NCI-H524 treated with DMSO at 0.1 percent for 48 hours (cell line): ENCODE data around the gene ANKRD31.
"Not testable (repeated sequence)": the region's sequence is repeated elsewhere in the genome, so short reads cannot be mapped to it uniquely, and the experiment has no call there.

Experiments used
- DNase-seq: peaks from one replicate; lab custom pipeline; 2025; lab: John Stamatoyannopoulos, UW

ANKRD31 gene

GRCh38 chr5:75220787-75221186, 15.9 kb downstream of the ANKRD31 start:
- DNase-seq, result not testable (repeated sequence)

- no peak for DNase-seq
These were observed 21.8 kb downstream of the ANKRD31 start for GRCh38 chr5:75214928-75215327.

- DNase-seq, result no peak
These were observed 22.3 kb downstream of the ANKRD31 start for GRCh38 chr5:75214409-75214808.

- no peak for DNase-seq
These were observed 33.1 kb downstream of the ANKRD31 start for GRCh38 chr5:75203604-75204003.

GRCh38 chr5:75202935-75203334, 33.7 kb downstream of the ANKRD31 start:
- DNase-seq, result no peak

- no peak for DNase-seq
These were observed 35.9 kb downstream of the ANKRD31 start for GRCh38 chr5:75200776-75201175.

- no peak for DNase-seq
These were observed 36.7 kb downstream of the ANKRD31 start for GRCh38 chr5:75199946-75200345.

- no peak for DNase-seq
These were observed 37.6 kb downstream of the ANKRD31 start for GRCh38 chr5:75199071-75199470.

GRCh38 chr5:75197745-75198144, 38.9 kb downstream of the ANKRD31 start:
- DNase-seq, result no peak

GRCh38 chr5:75192804-75193203, 43.9 kb downstream of the ANKRD31 start:
- DNase-seq, result no peak

- DNase-seq, result no peak
These were observed 44.4 kb downstream of the ANKRD31 start for GRCh38 chr5:75192264-75192663.

GRCh38 chr5:75190227-75190626, 46.5 kb downstream of the ANKRD31 start:
- no peak for DNase-seq

- no peak for DNase-seq
These were observed 47.3 kb downstream of the ANKRD31 start for GRCh38 chr5:75189353-75189752.

- no peak for DNase-seq
These were observed 50.9 kb downstream of the ANKRD31 start for GRCh38 chr5:75185763-75186162.

- DNase-seq, result not testable (repeated sequence)
These were observed 60.7 kb downstream of the ANKRD31 start for GRCh38 chr5:75176009-75176408.

GRCh38 chr5:75174872-75175271, 61.8 kb downstream of the ANKRD31 start:
- DNase-seq, result not testable (repeated sequence)

GRCh38 chr5:75169516-75169915, 67.2 kb downstream of the ANKRD31 start:
- no peak for DNase-seq

GRCh38 chr5:75168026-75168735, 68.5 kb downstream of the ANKRD31 start:
- DNase-seq, result no peak

- no peak for DNase-seq
These were observed 69.3 kb downstream of the ANKRD31 start for GRCh38 chr5:75167345-75167744.

GRCh38 chr5:75161508-75161907, 75.2 kb downstream of the ANKRD31 start:
- not testable (repeated sequence) for DNase-seq

- DNase-seq, result no peak
These were observed 80.1 kb downstream of the ANKRD31 start for GRCh38 chr5:75156585-75156984.

GRCh38 chr5:75152860-75153259, 83.8 kb downstream of the ANKRD31 start:
- no peak for DNase-seq

- no peak for DNase-seq
These were observed 88.6 kb downstream of the ANKRD31 start for GRCh38 chr5:75148051-75148450.

GRCh38 chr5:75142566-75143136, 94.0 kb downstream of the ANKRD31 start:
- DNase-seq, result no peak
